Measurements from ENCODE around the gene SYNE1.
"Not testable (repeated sequence)": the region's sequence is repeated elsewhere in the genome, so short reads cannot be mapped to it uniquely, and the experiment has no call there.

Gene SYNE1

GRCh38 chr6:152637296-152638047 is at the start of gene SYNE1:
Gene SYNE1, minus strand, starts transcription at chr6:152637362. Its CDS starts 9,031 bp downstream, at chr6:152628331.
- ATAC-seq (replicated peaks; ENCODE audit: extremely low read depth, poor library complexity, severe bottlenecking): no peak
- no peak for DNase-seq (ENCODE audit: low spot score in 2 of 2)
- H3K36me3 Mint-ChIP-seq (ENCODE audit: insufficient read depth): peaks cover 22% of the 10 kb centered on the region
- H3K9me3 Mint-ChIP-seq: no peaks in the 10 kb centered on the region
- H3K27me3 Mint-ChIP-seq: no peaks in the 10 kb centered on the region
- H3K4me3 Mint-ChIP-seq: peak within 1 kb of the TSS; percentile 95
- H3K4me1 Mint-ChIP-seq: peaks cover 54% of the 10 kb centered on the region
- H3K27ac Mint-ChIP-seq (ENCODE audit: low read depth): peak within 1 kb of the TSS; percentile 94

GRCh38 chr6:152685819-152686218 is 48.7 kb upstream of the SYNE1 start:
- DNase-seq (ENCODE audit: low spot score in 2 of 2) (no peak), ATAC-seq (replicated peaks; ENCODE audit: extremely low read depth, poor library complexity, severe bottlenecking) (no peak)
- Mint-ChIP-seq H3K36me3 (ENCODE audit: insufficient read depth) (peaks cover 2% of the 10 kb centered on the region), H3K9me3 (no peaks in the 10 kb centered on the region), H3K4me1 (no peaks in the 10 kb centered on the region), H3K4me3 (no peak overlapping the region), H3K27ac (ENCODE audit: low read depth) (no peak overlapping the region), H3K27me3 (peaks cover 19% of the 10 kb centered on the region)

- not testable (repeated sequence) for H3K27ac Mint-ChIP-seq (ENCODE audit: low read depth); H3K36me3 Mint-ChIP-seq (ENCODE audit: insufficient read depth); H3K4me3 Mint-ChIP-seq; H3K4me1 Mint-ChIP-seq; DNase-seq (ENCODE audit: low spot score in 2 of 2); H3K9me3 Mint-ChIP-seq; ATAC-seq (replicated peaks; ENCODE audit: extremely low read depth, poor library complexity, severe bottlenecking)
- H3K27me3 Mint-ChIP-seq: peaks cover 26% of the 10 kb centered on the region
Measured at GRCh38 chr6:152682935-152683334, 45.8 kb upstream of the SYNE1 start.

- H3K36me3 Mint-ChIP-seq (ENCODE audit: insufficient read depth): peaks cover 4% of the 10 kb centered on the region
- no peak for DNase-seq (ENCODE audit: low spot score in 2 of 2)
- H3K4me3 Mint-ChIP-seq: no peak overlapping the region
- no peaks in the 10 kb centered on the region for H3K9me3 Mint-ChIP-seq
- H3K27me3 Mint-ChIP-seq: peaks cover 32% of the 10 kb centered on the region
- no peak for ATAC-seq (replicated peaks; ENCODE audit: extremely low read depth, poor library complexity, severe bottlenecking)
- H3K4me1 Mint-ChIP-seq: no peaks in the 10 kb centered on the region
- H3K27ac Mint-ChIP-seq (ENCODE audit: low read depth): no peak overlapping the region
Measured at GRCh38 chr6:152682141-152682540, 45.0 kb upstream of the SYNE1 start.

GRCh38 chr6:152680879-152681517 is 43.8 kb upstream of the SYNE1 start:
- Mint-ChIP-seq H3K36me3 (ENCODE audit: insufficient read depth) (peaks cover 4% of the 10 kb centered on the region), H3K4me3 (no peak overlapping the region), H3K4me1 (no peaks in the 10 kb centered on the region), H3K27ac (ENCODE audit: low read depth) (no peak overlapping the region), H3K9me3 (no peaks in the 10 kb centered on the region), H3K27me3 (peaks cover 44% of the 10 kb centered on the region)
- DNase-seq (ENCODE audit: low spot score in 2 of 2) (no peak), ATAC-seq (replicated peaks; ENCODE audit: extremely low read depth, poor library complexity, severe bottlenecking) (no peak)

- Mint-ChIP-seq H3K9me3 (no peaks in the 10 kb centered on the region), H3K27me3 (peaks cover 50% of the 10 kb centered on the region)
Measured at GRCh38 chr6:152680151-152680550, 43.0 kb upstream of the SYNE1 start.

GRCh38 chr6:152673236-152673635 is 36.1 kb upstream of the SYNE1 start:
- no peak overlapping the region for H3K27ac Mint-ChIP-seq (ENCODE audit: low read depth)
- no peaks in the 10 kb centered on the region for H3K36me3 Mint-ChIP-seq (ENCODE audit: insufficient read depth)
- H3K27me3 Mint-ChIP-seq: peaks cover 38% of the 10 kb centered on the region
- H3K9me3 Mint-ChIP-seq: no peaks in the 10 kb centered on the region
- DNase-seq (ENCODE audit: low spot score in 2 of 2): no peak
- H3K4me3 Mint-ChIP-seq: no peak overlapping the region
- no peak for ATAC-seq (replicated peaks; ENCODE audit: extremely low read depth, poor library complexity, severe bottlenecking)
- H3K4me1 Mint-ChIP-seq: no peaks in the 10 kb centered on the region

More at GRCh38 chr6:152680151-152680550, 43.0 kb upstream of the SYNE1 start:
- no peak for ATAC-seq (replicated peaks; ENCODE audit: extremely low read depth, poor library complexity, severe bottlenecking)
- H3K27ac Mint-ChIP-seq (ENCODE audit: low read depth): no peak overlapping the region
- no peak overlapping the region for H3K4me3 Mint-ChIP-seq
- no peak for DNase-seq (ENCODE audit: low spot score in 2 of 2)
- H3K36me3 Mint-ChIP-seq (ENCODE audit: insufficient read depth): peaks cover 4% of the 10 kb centered on the region
- no peaks in the 10 kb centered on the region for H3K4me1 Mint-ChIP-seq

- no peak overlapping the region for H3K4me3 Mint-ChIP-seq
- H3K27ac Mint-ChIP-seq (ENCODE audit: low read depth): no peak overlapping the region
- ATAC-seq (replicated peaks; ENCODE audit: extremely low read depth, poor library complexity, severe bottlenecking): no peak
- no peaks in the 10 kb centered on the region for H3K36me3 Mint-ChIP-seq (ENCODE audit: insufficient read depth)
- no peak for DNase-seq (ENCODE audit: low spot score in 2 of 2)
- H3K4me1 Mint-ChIP-seq: no peaks in the 10 kb centered on the region
- peaks cover 36% of the 10 kb centered on the region for H3K27me3 Mint-ChIP-seq
- H3K9me3 Mint-ChIP-seq: no peaks in the 10 kb centered on the region
Measured at GRCh38 chr6:152671171-152671570, 34.0 kb upstream of the SYNE1 start.

- no peak for ATAC-seq (replicated peaks; ENCODE audit: extremely low read depth, poor library complexity, severe bottlenecking)
- Mint-ChIP-seq H3K27ac (ENCODE audit: low read depth) (no peak overlapping the region), H3K36me3 (ENCODE audit: insufficient read depth) (peaks cover 1% of the 10 kb centered on the region), H3K4me3 (no peak overlapping the region), H3K27me3 (peaks cover 35% of the 10 kb centered on the region), H3K9me3 (no peaks in the 10 kb centered on the region), H3K4me1 (no peaks in the 10 kb centered on the region)
- no peak for DNase-seq (ENCODE audit: low spot score in 2 of 2)
Measured at GRCh38 chr6:152669895-152670294, 32.7 kb upstream of the SYNE1 start.

GRCh38 chr6:152661776-152662175 is 24.6 kb upstream of the SYNE1 start:
- Mint-ChIP-seq H3K4me3 (no peak overlapping the region), H3K36me3 (ENCODE audit: insufficient read depth) (peaks cover 1% of the 10 kb centered on the region)

GRCh38 chr6:152651986-152652385 is 14.8 kb upstream of the SYNE1 start:
- Mint-ChIP-seq H3K9me3 (no peaks in the 10 kb centered on the region), H3K27ac (ENCODE audit: low read depth) (no peak overlapping the region), H3K27me3 (peaks cover 7% of the 10 kb centered on the region), H3K4me3 (no peak overlapping the region), H3K36me3 (ENCODE audit: insufficient read depth) (no peaks in the 10 kb centered on the region), H3K4me1 (no peaks in the 10 kb centered on the region)
- ATAC-seq (replicated peaks; ENCODE audit: extremely low read depth, poor library complexity, severe bottlenecking) (no peak), DNase-seq (ENCODE audit: low spot score in 2 of 2) (no peak)

More at GRCh38 chr6:152661776-152662175, 24.6 kb upstream of the SYNE1 start:
- no peak for DNase-seq (ENCODE audit: low spot score in 2 of 2)
- H3K4me1 Mint-ChIP-seq: no peaks in the 10 kb centered on the region
- peaks cover 19% of the 10 kb centered on the region for H3K27me3 Mint-ChIP-seq
- H3K27ac Mint-ChIP-seq (ENCODE audit: low read depth): no peak overlapping the region
- H3K9me3 Mint-ChIP-seq: no peaks in the 10 kb centered on the region
- no peak for ATAC-seq (replicated peaks; ENCODE audit: extremely low read depth, poor library complexity, severe bottlenecking)

GRCh38 chr6:152648105-152648504 is 10.9 kb upstream of the SYNE1 start:
- Mint-ChIP-seq H3K27me3 (no peaks in the 10 kb centered on the region), H3K36me3 (ENCODE audit: insufficient read depth) (no peaks in the 10 kb centered on the region), H3K9me3 (no peaks in the 10 kb centered on the region), H3K27ac (ENCODE audit: low read depth) (no peak overlapping the region), H3K4me1 (no peaks in the 10 kb centered on the region), H3K4me3 (no peak overlapping the region)
- DNase-seq (ENCODE audit: low spot score in 2 of 2): no peak
- ATAC-seq (replicated peaks; ENCODE audit: extremely low read depth, poor library complexity, severe bottlenecking): no peak

- not testable (repeated sequence) for ATAC-seq (replicated peaks; ENCODE audit: extremely low read depth, poor library complexity, severe bottlenecking); DNase-seq (ENCODE audit: low spot score in 2 of 2); H3K27me3 Mint-ChIP-seq; H3K9me3 Mint-ChIP-seq; H3K4me3 Mint-ChIP-seq; H3K4me1 Mint-ChIP-seq; H3K27ac Mint-ChIP-seq (ENCODE audit: low read depth); H3K36me3 Mint-ChIP-seq (ENCODE audit: insufficient read depth)
Measured at GRCh38 chr6:152646732-152647131, 9.6 kb upstream of the SYNE1 start.

Data from central memory CD8-positive, alpha-beta T cell (primary cell).